Measurements from ENCODE around the gene TGFBRAP1. TPM values are rescaled to one million over a fixed set of nuclear protein-coding genes. Genes with fewer than 3 reads are reported as not detected.

TGFBRAP1 gene
- total RNA-seq, 2 donors from 2014 or later: 14.2 to 19.8 TPM

DNA sequence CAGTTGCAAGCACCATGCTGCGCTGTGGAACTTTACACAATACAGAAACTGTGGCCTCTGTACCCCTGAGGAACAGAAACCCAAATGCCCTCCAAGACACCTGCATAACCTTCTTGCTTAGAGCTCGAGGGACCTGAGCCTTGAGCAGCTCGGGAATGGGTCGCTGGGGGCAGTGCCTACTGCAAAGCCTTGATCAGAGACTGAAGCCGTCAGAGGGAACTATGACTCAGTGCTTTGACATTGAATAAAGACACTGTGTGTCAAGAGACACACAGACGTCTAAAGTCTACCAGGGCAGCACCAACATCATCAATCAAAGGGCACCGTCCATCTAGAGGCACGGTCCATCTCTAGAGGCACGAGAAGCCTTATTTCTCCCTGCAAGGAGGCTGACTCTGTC lies 57.4 kb downstream of the TGFBRAP1 start:
- no peak for DNase-seq
- intact Hi-C loops (cut with DNase I): no loop called here

GRCh38 chr2:105271393-105272045 lies 58.0 kb downstream of the TGFBRAP1 start:
- Histone ChIP-seq H3K4me3 (no peak overlapping the region), H3K9ac (ENCODE audit: low read depth in 2 of 2, low read length in 2 of 2) (no peak overlapping the region), H3K9me3 (no peaks in the 10 kb centered on the region), H3K36me3 (peaks cover 18% of the 10 kb centered on the region), H3K27ac (no peak overlapping the region), H3K27me3 (no peaks in the 10 kb centered on the region), H3K4me1 (no peaks in the 10 kb centered on the region)
- intact Hi-C loops (cut with DNase I): no loop called here
- TF ChIP-seq CTCF (IDR thresholded peaks at IDR 0.05): no peak
- no peak for DNase-seq

More for the DNA sequence above, 57.4 kb downstream of the TGFBRAP1 start:
- no peak overlapping the region for H3K9ac ChIP-seq (ENCODE audit: low read depth in 2 of 2, low read length in 2 of 2)
- H3K27me3 ChIP-seq: no peaks in the 10 kb centered on the region
- H3K4me3 ChIP-seq: no peak overlapping the region
- H3K9me3 ChIP-seq: no peaks in the 10 kb centered on the region
- H3K4me1 ChIP-seq: no peaks in the 10 kb centered on the region
- H3K36me3 ChIP-seq: peaks cover 15% of the 10 kb centered on the region
- TF ChIP-seq CTCF (IDR thresholded peaks at IDR 0.05): no peak
- no peak overlapping the region for H3K27ac ChIP-seq

GRCh38 chr2:105269426-105269825 lies 60.1 kb downstream of the TGFBRAP1 start:
- no peaks in the 10 kb centered on the region for H3K4me1 ChIP-seq
- intact Hi-C loops (cut with DNase I): no loop called here
- TF ChIP-seq CTCF (IDR thresholded peaks at IDR 0.05): no peak
- H3K36me3 ChIP-seq: peaks cover 17% of the 10 kb centered on the region
- no peak for DNase-seq
- no peak overlapping the region for H3K27ac ChIP-seq
- H3K4me3 ChIP-seq: no peak overlapping the region
- no peak overlapping the region for H3K9ac ChIP-seq (ENCODE audit: low read depth in 2 of 2, low read length in 2 of 2)
- H3K9me3 ChIP-seq: no peaks in the 10 kb centered on the region
- H3K27me3 ChIP-seq: no peaks in the 10 kb centered on the region

DNA sequence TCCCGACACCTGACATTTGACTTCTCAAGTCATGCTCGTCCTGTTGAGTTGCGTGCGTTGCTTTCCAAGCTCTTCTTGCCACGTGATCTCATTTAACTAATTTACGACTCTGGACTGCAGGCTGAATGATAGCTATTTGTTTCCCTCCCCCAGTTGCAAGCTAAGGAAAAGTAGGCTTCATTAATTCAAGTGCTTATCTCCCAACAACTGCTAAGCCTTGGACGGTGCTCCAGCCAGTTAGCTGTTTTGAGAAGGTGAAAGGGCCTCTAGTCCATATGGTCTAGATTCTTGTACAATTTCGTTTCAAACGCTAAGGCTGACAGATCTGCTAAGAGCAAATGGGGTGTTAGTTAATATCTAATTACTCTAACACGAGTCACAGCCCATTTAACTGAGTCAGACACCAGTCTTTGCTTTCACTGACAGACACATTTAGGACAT lies 66.9 kb downstream of the TGFBRAP1 start:
- no peak for DNase-seq
- H3K4me1 ChIP-seq: no peaks in the 10 kb centered on the region
- H3K4me3 ChIP-seq: no peak overlapping the region
- no peaks in the 10 kb centered on the region for H3K9me3 ChIP-seq
- intact Hi-C loops (cut with DNase I): no loop called here
- no peak overlapping the region for H3K9ac ChIP-seq (ENCODE audit: low read depth in 2 of 2, low read length in 2 of 2)
- H3K36me3 ChIP-seq: peaks cover 5% of the 10 kb centered on the region
- H3K27ac ChIP-seq: no peak overlapping the region
- TF ChIP-seq CTCF (IDR thresholded peaks at IDR 0.05): no peak
- no peaks in the 10 kb centered on the region for H3K27me3 ChIP-seq

DNA sequence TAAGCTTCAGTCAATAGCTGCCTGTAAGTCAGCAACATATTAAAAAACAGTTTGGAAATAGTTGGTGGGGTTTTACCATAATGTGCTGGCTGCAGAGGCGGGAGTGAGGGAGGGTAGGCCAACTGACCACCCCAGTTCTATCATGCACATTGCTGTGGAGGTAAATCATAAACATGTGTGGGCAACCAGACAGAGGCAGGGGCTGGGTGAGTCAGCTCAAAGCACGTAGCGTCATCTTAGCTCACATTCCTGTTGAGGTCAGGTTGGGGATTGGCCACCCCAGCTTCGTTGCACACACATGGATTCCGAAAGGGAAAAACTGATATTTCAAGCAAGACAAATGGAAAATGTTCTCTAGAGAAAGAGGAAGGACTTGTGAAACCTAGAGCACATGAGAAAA lies 68.5 kb downstream of the TGFBRAP1 start:
- intact Hi-C loops (cut with DNase I): no loop called here
- no peak for TF ChIP-seq CTCF (IDR thresholded peaks at IDR 0.05)
- no peak overlapping the region for H3K4me3 ChIP-seq
- no peaks in the 10 kb centered on the region for H3K27me3 ChIP-seq
- H3K36me3 ChIP-seq: no peaks in the 10 kb centered on the region
- no peaks in the 10 kb centered on the region for H3K9me3 ChIP-seq
- no peak for DNase-seq
- no peaks in the 10 kb centered on the region for H3K4me1 ChIP-seq
- H3K9ac ChIP-seq (ENCODE audit: low read depth in 2 of 2, low read length in 2 of 2): no peak overlapping the region
- no peak overlapping the region for H3K27ac ChIP-seq
